ENCODE data around the gene NOL3.

NOL3 gene

GRCh38 chr16:67206129-67206837 lies 35.9 kb downstream of the NOL3 start:
- DNase-seq (ENCODE audit: low read depth in 1 of 2, low spot score in 1 of 2) = no peak
- no peak for TF ChIP-seq CTCF (IDR thresholded peaks at IDR 0.05; ENCODE audit: insufficient read depth, low read length)
- TF ChIP-seq REST (IDR thresholded peaks at IDR 0.05; ENCODE audit: insufficient replicate concordance, low read depth) = no peak
- no peak for TF ChIP-seq SPI1 (IDR thresholded peaks at IDR 0.05; ENCODE audit: borderline replicate concordance, low read depth)
- no peak for TF ChIP-seq GABPA (IDR thresholded peaks at IDR 0.05; ENCODE audit: low read depth)
- TF ChIP-seq POLR2AphosphoS5 (IDR thresholded peaks at IDR 0.05; ENCODE audit: low read depth) = no peak
- no peak overlapping the region for H3K27ac ChIP-seq (replicated peaks)

GRCh38 chr16:67206838-67207248 lies 36.5 kb downstream of the NOL3 start:
- no peak for DNase-seq (ENCODE audit: low read depth in 1 of 2, low spot score in 1 of 2)
- no peak overlapping the region for H3K27ac ChIP-seq (replicated peaks)

More at GRCh38 chr16:67206129-67206837, 35.9 kb downstream of the NOL3 start:
- Histone ChIP-seq H3K27me3 (ENCODE audit: insufficient read depth, poor library complexity, severe bottlenecking) (no peaks in the 10 kb centered on the region), H3K4me3 (replicated peaks; ENCODE audit: insufficient read depth, low read length) (no peak overlapping the region)

More at GRCh38 chr16:67206838-67207248, 36.5 kb downstream of the NOL3 start:
- Histone ChIP-seq H3K27me3 (ENCODE audit: insufficient read depth, poor library complexity, severe bottlenecking) (no peaks in the 10 kb centered on the region), H3K4me3 (replicated peaks; ENCODE audit: insufficient read depth, low read length) (no peak overlapping the region)
- TF ChIP-seq GABPA (IDR thresholded peaks at IDR 0.05; ENCODE audit: low read depth) = no peak
- TF ChIP-seq REST (IDR thresholded peaks at IDR 0.05; ENCODE audit: insufficient replicate concordance, low read depth) = no peak
- TF ChIP-seq CTCF (IDR thresholded peaks at IDR 0.05; ENCODE audit: insufficient read depth, low read length) = no peak
- TF ChIP-seq SPI1 (IDR thresholded peaks at IDR 0.05; ENCODE audit: borderline replicate concordance, low read depth) = no peak
- TF ChIP-seq POLR2AphosphoS5 (IDR thresholded peaks at IDR 0.05; ENCODE audit: low read depth) = no peak
